Thyroid gland (tissue), 4 donors: ENCODE measurements around the gene RNF20.

Source experiments
- CTCF ChIP-seq, 6 experiments: fragments of 200-600 bp in 3 of 6; fragments of 450-650 bp in 3 of 6; sonication (generic) in 3 of 6; IDR thresholded peaks; one replicate each; pipeline ENCODE4 v1.5.1; 2016 to 2019; ENCODE audit warnings: antibody characterized with exemption in 6 of 6, mild to moderate bottlenecking in 2 of 6, inconsistent platforms in 1 of 6, moderate library complexity in 1 of 6
- POLR2A ChIP-seq, 2 donors: fragments of 450-650 bp; IDR thresholded peaks; one replicate each; pipeline ENCODE4 v1.6.1; 2017; ENCODE audit warnings: antibody characterized with exemption in 2 of 2, mild to moderate bottlenecking in 2 of 2, moderate library complexity in 1 of 2

- TF ChIP-seq CTCF (IDR thresholded peaks at IDR 0.05) = no peak
- no peak for TF ChIP-seq POLR2A (IDR thresholded peaks at IDR 0.05)
Measured at GRCh38 chr9:101498323-101498722, 35.3 kb upstream of the RNF20 start.
